Stimulated activated CD8-positive, alpha-beta memory T cell treated with anti-CD3 and anti-CD28 coated beads, Interleukin-7, amount 100 ng/mL, for 4 hours (primary cell): Measurements from ENCODE around the gene PTPN9.
"Not testable (repeated sequence)": the region's sequence is repeated elsewhere in the genome, so short reads cannot be mapped to it uniquely, and the experiment has no call there.

Source experiments
- DNase-seq, 2 donors: peaks; one replicate each; pipeline ENCODE4 v3.0.0-alpha.2; 2020; ENCODE audit warnings: low read depth in 2 of 2

PTPN9 gene

DNA sequence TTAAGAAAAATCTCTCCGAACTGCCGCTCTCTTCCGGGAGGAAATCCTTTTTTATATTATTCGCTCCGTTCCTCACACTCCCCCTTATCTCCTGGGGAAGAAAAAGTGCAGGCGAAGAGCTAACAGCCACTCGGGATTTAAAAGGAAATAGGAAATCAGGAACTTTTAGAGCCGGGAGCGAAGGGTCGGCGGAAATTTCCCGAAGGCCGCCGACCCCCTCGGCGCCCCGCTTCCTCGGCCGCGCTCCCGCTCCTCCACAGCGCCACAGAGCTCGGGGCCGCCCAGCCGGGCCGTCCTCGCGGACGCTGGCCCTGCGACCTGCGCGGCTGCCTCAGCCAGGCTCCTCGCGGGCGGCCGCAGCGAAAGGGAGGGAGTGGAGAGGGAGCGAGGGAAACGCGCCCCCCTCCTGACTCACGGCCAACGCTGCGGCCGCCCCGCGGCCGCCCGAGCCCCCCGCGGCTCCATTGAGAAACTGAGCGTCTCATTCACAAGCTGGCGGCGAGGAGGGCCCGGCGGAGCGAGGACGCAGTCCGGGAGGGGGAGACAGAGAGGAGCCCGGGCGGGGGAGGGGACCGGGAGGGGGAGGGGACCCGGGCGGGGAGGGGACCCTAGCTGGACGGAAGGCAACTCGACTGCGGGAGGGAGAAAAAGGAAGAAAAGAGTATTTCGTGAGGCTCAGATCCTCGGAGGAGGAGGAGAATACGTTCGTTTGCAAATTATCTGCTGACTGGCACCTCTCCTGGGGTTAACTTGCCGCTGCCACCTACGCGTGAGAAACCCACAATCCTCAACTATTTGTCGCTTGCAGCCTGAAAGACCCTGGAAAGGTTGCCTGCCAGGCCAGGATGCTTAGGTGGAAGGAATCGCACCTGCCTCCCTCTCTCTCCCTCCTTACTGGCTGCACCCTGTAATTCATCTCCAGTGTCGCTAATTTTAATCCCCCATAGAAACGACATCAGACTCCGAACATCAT lies at the start of gene PTPN9:
TSS of gene PTPN9 (minus strand) at position 368 of the 973 bp plus-strand sequence. CDS start 539 bp downstream, outside the sequence.
- peak; percentile 51 to 64 for DNase-seq

DNA sequence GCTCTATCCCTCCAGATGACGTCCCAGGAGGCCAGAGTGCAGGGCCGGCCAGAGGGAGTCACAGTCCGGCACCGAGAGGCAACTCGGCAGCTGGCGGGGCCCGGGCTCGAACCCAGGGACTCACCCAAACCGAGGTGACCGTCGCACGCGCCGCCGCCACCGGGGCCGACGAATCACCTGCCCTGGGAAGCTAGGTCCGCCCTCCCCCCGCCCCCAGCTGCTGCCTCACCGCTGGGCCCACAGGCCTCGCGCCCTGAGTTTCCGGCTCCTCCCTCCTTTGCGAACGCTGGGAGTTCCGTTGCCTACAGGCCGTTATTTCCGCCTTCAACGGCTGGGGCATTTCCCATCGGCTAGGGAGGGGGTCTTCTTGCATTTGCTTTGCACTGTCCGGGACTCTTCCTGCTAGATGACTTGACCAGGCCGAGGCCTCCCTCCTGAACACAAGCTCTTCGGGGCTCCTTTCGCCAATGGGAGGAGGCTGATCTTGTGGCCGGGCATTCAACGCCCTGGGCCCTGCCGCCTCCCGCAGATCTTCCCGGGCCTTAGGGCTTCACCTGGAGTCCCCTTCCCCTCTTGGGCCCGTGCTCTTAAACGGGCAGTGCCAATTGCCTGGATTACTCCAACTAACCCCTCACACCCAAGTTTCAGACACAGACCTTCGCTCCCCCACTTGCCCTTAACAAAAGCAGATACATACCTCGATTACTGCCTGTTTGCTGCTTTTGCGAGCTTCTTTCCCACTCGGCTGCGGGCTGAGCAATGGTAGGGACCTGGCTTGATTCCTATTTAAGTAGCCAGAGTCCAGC lies 46.6 kb upstream of the PTPN9 start, which contains the start of gene SNUPN:
TSS of gene SNUPN (minus strand) at position 184 of the 806 bp plus-strand sequence. CDS start 4,674 bp downstream, outside the sequence.
- DNase-seq: peak; percentile 86 to 91

DNA sequence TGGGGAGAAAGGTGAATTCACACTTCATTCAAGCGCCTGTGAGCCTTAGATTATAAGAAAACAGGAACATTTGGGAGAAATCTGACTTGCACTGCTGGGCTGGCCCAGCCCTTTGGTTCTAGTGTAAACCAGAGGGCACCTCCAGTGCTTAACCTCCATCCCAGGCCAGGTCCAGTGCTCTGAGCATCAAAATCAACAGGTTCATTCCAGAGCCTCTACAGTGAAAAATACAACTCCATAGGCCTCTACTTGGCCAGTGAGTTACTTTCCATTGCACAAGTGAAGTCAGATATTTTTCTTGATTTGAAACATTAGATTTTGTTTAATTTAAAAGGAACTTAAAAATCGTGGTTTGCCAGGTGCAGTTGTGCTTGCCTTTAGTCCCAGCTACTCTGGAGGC lies 43.4 kb upstream of the PTPN9 start:
- no peak for DNase-seq

DNA sequence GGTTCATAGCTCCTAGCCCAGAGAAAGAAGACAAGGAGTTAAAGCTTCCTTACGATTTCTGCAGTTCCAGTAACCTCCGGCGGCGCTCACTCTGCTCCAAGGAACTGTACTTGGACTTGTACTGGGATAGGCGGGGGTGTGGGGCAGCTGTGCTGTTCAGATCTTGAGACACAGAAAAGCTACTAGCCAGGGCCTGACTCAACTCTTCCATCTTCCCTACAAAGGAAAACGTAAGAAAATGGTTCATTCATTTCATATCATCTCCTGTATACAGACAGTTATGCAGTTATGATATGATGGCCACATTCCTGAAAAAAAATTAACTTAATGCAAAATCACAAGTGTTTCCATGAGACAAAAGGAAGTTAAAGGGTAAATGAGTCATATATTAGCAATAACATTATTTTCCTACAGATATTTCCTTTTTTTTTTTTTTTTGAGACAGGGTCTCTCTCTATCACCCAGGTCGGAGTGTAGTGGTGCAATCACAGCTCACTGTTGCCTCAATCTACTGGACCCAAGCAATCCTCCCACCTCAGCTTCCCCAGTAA lies 41.8 kb upstream of the PTPN9 start:
- no peak for DNase-seq

DNA sequence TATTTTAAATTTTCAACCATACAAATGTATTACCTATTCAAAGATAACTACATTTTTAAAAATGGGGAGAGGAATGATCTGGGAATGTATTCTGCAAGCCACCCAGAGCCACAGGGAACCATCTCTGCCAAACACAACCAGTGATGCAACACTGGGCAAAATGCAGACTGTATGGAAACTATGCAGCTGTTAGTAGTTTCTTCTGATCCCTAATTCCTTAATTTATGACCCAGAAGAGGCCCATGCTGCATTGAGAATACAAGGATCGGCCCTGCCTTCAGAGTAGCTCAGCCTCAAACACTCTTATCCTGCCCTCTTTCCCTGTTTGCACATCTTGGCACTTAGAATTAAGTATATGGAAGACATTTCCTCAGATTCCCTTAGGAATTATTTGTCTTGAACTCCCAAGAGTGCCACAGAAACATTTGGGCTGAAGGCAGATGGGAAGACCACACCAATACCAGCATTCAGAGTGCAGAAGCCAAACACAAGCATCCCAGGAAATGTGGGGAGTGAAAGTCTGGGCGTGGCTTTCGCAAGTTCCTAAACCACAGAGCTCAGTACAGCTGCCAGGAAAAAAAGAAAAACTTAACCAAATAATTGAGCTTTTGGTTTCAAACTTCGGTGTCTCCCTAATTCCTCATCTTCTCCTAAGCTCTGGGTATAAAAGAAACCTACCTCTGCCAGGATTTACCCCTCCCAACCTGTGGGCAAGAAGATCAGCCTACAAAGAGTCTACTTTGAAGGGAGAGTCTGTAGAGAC lies 41.1 kb upstream of the PTPN9 start:
- DNase-seq: no peak

DNA sequence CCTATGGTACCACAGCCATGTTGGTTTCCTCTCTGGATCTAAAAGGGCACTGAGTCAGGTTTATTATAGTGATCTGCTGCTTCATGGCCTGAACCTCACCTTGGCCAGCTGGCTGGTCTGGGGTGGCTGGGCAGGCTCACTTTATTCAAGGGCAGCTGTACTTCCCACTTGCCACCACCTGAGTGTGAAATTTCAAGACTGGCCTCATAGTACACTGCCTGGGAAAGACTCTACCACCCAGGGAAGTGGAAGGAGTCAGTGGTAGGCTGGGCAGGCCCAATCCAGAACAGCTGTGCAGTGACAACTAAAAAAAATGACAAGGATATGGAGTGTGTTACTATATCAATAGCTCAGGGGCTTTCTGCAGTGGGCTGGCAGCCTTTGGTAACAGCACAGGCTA lies 37.7 kb upstream of the PTPN9 start:
- no peak for DNase-seq

DNA sequence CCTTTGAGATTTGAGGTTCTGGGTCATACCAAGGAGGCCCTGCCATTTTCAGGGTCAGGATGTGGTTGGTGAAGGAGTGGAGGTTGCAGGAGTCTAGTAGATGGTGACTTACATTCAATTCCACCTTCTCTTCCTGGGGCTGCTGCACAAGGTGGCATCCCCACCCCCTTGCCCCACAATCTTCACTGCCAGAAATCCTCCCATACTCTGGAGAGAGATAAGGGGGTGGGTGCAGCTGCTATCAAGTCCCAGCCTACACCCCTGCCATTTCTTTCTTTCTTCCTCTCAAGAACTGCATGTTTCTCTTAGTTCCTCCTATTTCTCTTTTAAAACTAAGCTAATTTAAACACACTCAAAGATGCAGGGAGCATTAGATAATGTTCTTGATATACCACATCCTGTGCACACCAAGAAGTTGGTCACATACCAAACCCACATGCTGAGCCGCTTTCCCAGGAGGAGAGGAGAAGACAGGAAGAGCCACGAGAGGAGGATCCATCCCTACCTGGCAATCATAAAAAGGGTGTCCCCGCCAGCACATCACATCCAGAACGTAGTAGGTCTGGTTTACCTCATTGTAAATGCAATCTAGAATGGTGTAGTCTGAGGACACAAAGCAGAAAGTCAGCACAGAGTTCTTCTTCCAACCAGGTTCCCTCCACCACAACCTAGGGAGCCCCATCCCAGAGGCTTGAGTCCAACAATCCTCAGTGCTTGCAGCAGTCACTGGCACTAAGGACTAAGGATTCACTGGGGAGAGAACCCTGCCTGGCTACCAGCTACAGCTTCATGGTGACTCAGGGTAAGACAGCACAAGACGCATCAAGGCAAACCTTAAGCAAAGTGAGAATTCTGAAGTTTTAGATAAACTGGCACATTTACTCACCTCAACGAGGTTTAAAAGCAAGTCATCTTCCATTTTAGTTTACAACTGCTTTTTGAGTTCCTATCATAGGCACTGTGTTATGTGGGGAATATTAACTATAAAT lies 27.9 kb upstream of the PTPN9 start:
- peak in 1 of 2 donors; percentile 10 for DNase-seq

DNA sequence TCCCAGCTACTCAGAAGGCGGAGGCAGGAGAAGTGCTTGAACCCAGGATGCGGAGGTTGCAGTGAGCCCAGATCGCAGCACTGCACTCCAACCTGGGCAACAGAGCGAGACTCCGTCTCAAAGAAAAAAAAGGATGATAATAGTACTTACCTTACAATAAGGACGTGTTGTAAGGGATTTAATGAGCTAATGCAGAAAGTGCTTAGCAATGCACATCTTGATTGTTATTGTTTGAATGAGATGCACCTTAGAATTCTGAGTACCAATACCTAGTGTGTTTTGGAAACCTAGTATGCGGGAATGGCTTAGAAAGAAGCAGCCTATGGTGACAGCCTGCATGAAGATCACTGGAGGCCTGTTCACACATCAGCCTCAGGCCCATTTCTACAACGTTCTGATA lies 26.9 kb upstream of the PTPN9 start:
- no peak for DNase-seq

DNA sequence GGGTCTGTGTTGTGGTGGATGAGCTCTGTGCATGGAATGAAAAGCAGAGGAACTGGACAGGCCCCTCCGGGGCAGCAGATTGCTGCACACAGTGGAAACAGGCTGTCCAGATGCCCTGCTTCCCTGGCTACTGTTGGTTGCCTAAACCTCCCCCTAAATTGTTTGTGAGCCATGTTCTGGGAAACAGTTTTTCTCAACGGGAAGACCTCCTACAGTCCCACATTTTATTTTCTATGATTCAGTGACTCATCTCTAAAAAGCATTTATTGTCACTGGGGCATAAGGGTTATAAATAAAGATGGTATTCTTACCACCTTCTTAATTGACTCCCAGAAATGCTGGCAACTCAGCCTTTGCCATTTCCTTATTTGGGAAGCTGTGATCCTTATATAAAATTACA lies 20.3 kb upstream of the PTPN9 start:
- no peak for DNase-seq

DNA sequence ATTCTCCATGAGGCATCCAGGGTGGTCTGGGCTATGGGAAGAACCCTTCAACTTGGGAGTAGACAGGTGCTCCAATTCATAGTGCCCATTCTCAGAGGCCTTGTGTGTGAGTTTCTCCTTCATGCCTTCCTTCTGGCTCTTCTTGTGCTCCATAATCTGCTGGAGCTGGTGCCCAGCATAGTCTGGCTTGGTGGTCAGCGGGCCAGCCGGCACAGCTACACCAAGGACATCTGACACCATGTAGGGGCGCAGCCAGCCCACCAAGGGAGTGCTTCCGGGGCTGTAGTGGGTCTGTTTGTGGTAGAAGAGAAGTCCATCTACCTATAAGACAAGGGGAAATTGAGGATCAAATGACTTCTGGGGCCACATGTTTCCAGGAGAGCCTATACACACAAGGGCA lies 19.2 kb upstream of the PTPN9 start:
- DNase-seq: no peak

DNA sequence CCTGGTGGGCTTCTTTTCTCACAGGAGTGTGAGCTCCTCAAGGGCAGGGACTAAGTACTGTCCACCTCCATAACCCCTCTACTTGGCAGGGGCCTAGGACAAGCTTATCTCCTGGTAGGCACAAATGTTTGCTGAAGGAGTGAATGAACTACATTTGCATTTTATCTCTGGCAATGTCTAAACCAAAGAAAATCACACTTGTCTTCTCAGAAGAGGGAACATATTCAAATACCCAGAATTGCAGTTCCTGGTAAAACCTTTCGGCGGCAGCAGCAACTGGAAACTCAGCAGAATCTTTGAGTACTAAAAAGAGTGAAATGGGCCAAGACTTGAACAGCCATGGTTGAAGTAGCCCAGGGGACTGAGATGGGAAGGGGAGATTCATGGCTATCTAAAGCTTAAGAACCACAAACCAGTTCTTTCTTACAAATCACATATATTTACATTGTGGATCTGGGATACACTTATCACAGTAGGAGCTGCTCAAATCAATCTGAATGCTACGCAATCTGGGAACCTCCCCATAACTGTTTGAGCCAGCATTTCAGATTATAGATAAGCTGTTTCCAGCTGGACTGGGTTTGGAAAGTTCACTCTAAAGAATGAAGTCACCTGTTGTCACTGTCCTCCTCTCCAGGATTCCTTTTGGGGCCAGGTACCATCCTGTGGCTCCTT lies 18.7 kb upstream of the PTPN9 start:
- peak in 1 of 2 donors; percentile 34 for DNase-seq

DNA sequence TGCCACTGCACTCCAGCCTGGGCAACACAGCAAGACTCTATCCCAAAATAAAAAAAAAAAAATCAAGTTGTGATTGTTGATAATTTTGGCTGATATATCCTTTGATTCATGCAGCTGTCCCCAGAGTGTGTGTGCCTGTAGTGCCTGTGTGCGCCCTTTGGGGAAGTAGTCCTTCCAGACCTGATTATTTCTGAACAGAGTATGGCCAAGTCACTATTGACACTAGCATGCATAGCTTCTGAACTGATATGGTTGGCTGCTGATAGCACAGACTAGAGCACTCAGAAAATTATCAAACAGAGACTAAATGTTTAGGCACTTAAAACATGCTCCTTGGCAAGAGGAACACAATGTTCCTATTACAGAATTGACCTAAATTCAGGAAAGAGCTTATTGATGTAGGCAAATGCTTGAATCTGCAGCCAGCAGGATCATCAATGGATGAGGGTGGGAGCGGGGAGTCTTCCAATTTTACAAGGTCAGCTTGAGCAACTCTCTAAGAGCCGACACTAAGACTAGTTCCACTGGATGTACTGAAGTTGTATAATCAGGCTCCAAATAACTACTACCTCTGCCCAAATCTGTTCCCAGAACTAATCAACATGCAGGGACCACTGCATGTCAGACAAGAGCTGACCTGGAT lies 17.7 kb upstream of the PTPN9 start:
- DNase-seq: no peak

DNA sequence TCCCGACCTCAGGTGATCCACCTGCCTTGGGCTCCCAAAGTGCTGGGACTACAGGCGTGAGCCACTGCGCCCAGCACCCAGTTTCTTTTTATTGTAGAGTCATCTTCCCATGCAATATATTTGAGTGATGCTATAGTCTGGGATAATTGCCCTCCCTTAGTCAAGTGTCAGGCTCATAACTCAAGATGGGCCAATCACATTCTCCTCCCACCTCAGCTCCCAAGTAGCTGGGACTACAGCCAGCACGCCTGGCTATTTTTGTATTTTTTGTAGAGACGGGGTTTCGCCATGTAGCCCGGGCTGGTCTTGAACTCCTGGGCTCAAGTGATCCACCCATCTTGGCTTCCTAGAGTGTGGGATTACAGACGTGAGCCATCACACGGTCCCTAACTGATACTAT lies 15.2 kb upstream of the PTPN9 start:
- DNase-seq: no peak

DNA sequence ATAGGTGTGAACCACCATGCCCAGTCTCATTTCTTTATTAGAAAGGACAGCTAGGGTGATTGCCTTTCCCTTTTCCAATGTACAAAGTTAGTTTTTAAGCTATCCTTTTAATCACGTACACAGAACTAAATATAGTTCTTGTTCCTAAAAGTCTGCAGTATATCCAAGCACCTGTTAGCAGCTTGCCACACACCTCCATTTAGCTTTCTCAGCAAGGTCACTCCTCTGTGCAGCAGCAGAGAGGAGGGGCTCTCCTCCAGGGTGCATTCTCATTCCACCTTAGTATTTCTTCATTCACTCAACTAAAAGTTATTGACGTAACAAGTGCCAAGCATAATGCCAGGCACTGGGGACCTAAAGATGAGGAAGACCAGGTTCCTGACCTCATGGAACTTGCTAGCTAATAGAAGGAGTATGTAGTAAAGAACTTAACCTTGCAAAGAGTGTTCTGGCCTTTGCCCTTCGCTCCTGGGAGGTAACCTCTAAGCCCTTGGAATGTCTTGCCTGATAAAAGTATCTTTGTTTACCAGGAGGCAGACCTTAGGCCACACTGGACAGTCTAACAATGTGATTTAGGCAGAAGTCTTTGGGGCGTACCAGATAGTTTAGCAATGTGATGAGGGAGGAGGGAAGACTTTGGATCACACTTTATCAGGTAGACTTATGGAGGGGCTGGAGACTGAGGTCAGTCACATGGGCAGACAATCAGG lies 12.7 kb upstream of the PTPN9 start:
- no peak for DNase-seq

DNA sequence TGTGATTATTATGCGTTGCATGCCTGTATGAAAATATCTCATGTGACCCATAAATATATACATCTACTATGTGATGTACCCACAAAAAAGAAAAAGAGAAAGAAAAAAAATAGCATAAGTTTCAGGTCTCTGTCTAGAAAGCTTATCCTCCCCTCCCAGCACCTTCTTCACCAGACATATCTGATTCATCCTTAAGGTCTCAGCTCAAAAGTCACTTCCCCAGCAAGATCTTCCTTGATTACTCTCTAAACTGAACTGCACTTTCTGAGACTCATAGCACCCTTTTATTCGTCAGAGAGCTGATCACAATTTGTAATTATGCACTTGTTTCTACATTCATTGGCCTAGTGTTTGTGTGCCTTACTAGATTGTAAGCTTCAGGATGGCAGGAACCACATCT lies 11.1 kb upstream of the PTPN9 start:
- DNase-seq: no peak

DNA sequence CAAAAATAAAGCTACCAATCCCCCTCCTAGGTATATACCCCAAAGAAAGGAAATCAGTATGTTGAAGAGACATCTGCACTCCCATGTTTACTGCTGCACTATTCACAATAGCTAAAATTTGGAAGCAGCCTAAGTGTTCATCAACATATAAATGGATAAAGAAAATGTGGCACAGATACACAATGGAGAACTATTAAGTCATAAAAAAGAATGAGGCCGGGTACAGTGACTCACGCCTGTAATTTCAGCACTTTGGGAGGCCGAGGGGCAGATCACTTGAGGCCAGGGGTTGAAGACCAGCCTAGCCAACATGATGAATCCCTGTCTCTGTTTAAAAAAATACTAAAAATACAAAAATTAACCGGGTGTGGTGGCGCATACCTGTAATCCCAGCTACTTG lies 10.0 kb upstream of the PTPN9 start:
- DNase-seq: no peak

DNA sequence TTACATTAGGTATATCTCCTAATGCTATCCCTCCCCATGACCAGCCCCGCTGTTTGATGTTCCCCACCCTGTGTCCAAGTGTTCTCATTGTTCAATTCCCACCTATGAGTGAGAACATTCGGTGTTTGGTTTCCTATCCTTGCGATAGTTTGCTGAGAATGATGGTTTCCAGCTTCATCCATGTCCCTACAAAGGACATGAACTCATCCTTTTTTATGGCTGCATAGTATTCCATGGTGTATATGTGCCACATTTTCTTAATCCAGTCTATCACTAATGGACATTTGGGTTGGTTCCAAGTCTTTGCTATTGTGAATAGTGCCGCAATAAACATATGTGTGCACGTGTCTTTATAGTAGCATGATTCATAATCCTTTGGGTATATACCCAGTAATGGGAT lies 7.3 kb upstream of the PTPN9 start:
- DNase-seq: not testable (repeated sequence)

DNA sequence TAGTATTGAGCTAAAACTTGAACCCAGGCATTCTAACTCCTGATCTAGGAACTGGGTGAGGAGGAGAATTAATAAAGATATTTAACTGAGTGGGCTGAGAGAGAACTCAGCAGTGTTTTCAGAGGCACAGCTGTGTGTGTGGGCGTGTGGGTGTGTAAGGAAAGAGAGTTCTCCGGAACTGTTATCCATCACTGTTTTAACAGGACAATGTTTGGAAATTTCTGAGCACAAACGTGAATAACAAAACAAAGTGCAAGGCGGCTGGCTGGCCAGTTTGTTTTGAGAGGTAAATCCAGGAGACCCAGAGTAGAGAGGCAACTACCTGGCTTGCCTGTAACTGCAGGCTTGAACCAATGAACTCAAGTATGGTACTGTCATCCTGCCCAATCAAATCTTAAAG lies 5.0 kb upstream of the PTPN9 start:
- DNase-seq: no peak

DNA sequence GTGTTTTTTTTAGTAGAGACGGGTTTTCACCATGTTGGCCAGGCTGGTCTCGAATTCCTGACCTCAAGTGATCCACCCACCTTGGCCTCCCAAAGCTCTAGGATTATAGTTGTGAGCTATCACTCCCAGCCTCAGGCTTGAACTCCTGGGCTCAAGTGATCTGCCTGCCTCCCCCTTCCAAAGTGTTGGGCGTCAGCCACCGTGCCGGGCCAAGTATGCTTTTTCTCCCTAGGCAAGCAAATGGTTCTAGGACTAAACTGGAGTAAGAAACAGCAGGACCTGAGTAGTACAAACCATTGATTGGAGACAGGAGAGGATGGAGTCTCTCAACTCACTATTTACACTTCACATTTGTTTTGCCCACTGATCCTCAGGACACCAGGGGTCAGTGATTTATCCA lies 4.6 kb upstream of the PTPN9 start:
- DNase-seq: no peak
